CD14-positive monocyte (primary cell): Measurements from ENCODE around the gene SS18L1. TPM values are rescaled to one million over a fixed set of nuclear protein-coding genes. Genes with fewer than 3 reads are reported as not detected.

ENCODE experiments used
- DNase-seq, 3 donors: peaks; one replicate each; pipeline ENCODE4 v3.0.0-alpha.2; 2011 to 2022
- H2AFZ ChIP-seq: 2 replicates; pipeline ENCODE4 v1.6.0; 2012; ENCODE audit warnings: mild to moderate bottlenecking, low read depth, low read length, inconsistent platforms; ENCODE audit not compliant: insufficient read depth, poor library complexity, severe bottlenecking
- H3K27ac ChIP-seq, 2 donors: 1 replicate in 1 of 2; 2 replicates in 1 of 2; pipeline ENCODE4 v1.5.1; 2012 to 2013; ENCODE audit warnings: low read length in 2 of 2, control low read depth in 1 of 2, inconsistent platforms in 1 of 2, low read depth in 1 of 2, mild to moderate bottlenecking in 1 of 2
- H3K27me3 ChIP-seq, 2 donors: one replicate each; pipeline versions ENCODE4 v1.6.0 to v1.6.1; 2011 to 2013; ENCODE audit warnings: low read length in 2 of 2; ENCODE audit not compliant: control insufficient read depth in 2 of 2, insufficient read depth in 2 of 2
- H3K36me3 ChIP-seq, 2 donors: replicated peaks in 1 of 2; 1 replicate in 1 of 2; 2 replicates in 1 of 2; pipeline versions ENCODE4 v1.5.1 to v1.6.1; 2012 to 2013; ENCODE audit warnings: low read length in 2 of 2, control low read depth in 1 of 2, inconsistent platforms in 1 of 2, mild to moderate bottlenecking in 1 of 2; ENCODE audit not compliant: insufficient read depth in 2 of 2, control insufficient read depth in 1 of 2
- H3K4me1 ChIP-seq, 2 donors: 1 replicate in 1 of 2; 2 replicates in 1 of 2; pipeline versions ENCODE4 v1.5.1 to v1.6.1; 2012 to 2013; ENCODE audit warnings: low read length in 2 of 2, control low read depth in 1 of 2, inconsistent platforms in 1 of 2, mild to moderate bottlenecking in 1 of 2, moderate library complexity in 1 of 2; ENCODE audit not compliant: insufficient read depth in 2 of 2, control insufficient read depth in 1 of 2
- H3K4me2 ChIP-seq: replicated peaks from 2 replicates; pipeline ENCODE3; 2012; ENCODE audit warnings: low read length, moderate library complexity, mild to moderate bottlenecking; ENCODE audit not compliant: poor library complexity, severe bottlenecking; ENCODE audit errors: extremely low read depth
- H3K4me3 ChIP-seq, 3 experiments: fragments of 200-600 bp in 1 of 3; sonication (generic) in 1 of 3; replicated peaks in 1 of 3; 1 replicate in 2 of 3; 2 replicates in 1 of 3; pipeline ENCODE4 v1.5.1; 2011 to 2013; ENCODE audit warnings: low read length in 3 of 3, mild to moderate bottlenecking in 3 of 3, control low read depth in 2 of 3, low read depth in 2 of 3, inconsistent platforms in 1 of 3, moderate library complexity in 1 of 3
- H3K79me2 ChIP-seq: 2 replicates; pipeline ENCODE4 v1.6.0; 2012; ENCODE audit warnings: mild to moderate bottlenecking, control low read depth, inconsistent platforms, low read length, moderate library complexity; ENCODE audit not compliant: insufficient read depth
- H3K9ac ChIP-seq: 2 replicates; pipeline ENCODE4 v1.6.0; 2017; ENCODE audit warnings: low read length, mild to moderate bottlenecking; ENCODE audit not compliant: insufficient read depth, poor library complexity, severe bottlenecking
- H3K9me3 ChIP-seq, 2 donors: replicated peaks in 1 of 2; 1 replicate in 1 of 2; 2 replicates in 1 of 2; pipeline versions ENCODE4 v1.5.1 to v1.6.1; 2012 to 2013; ENCODE audit warnings: low read length in 2 of 2, control low read depth in 1 of 2; ENCODE audit not compliant: control insufficient read depth in 1 of 2, insufficient read depth in 1 of 2
- H4K20me1 ChIP-seq: 2 replicates; pipeline ENCODE4 v1.6.0; 2012; ENCODE audit warnings: mild to moderate bottlenecking, low read length, control low read depth, moderate library complexity; ENCODE audit not compliant: insufficient read depth
- H3K27ac Mint-ChIP-seq, 7 donors: one replicate each; pipeline ENCODE4 v1.8.0; 2020; ENCODE audit warnings: mild to moderate bottlenecking in 7 of 7, mixed read lengths in 7 of 7, moderate library complexity in 6 of 7, inconsistent platforms in 2 of 7
- H3K27me3 Mint-ChIP-seq, 3 donors: one replicate each; pipeline ENCODE4 v1.8.0; 2021 to 2022; ENCODE audit warnings: low read depth in 3 of 3, mild to moderate bottlenecking in 3 of 3, mixed read lengths in 3 of 3, moderate library complexity in 3 of 3, inconsistent platforms in 1 of 3
- H3K36me3 Mint-ChIP-seq, 2 donors: one replicate each; pipeline ENCODE4 v1.8.0; 2020; ENCODE audit warnings: mixed read lengths in 2 of 2, inconsistent platforms in 1 of 2, mild to moderate bottlenecking in 1 of 2
- H3K4me1 Mint-ChIP-seq: one replicate; pipeline ENCODE4 v1.8.0; 2020; ENCODE audit warnings: mild to moderate bottlenecking, mixed read lengths
- H3K4me3 Mint-ChIP-seq, 2 donors: one replicate each; pipeline ENCODE4 v1.8.0; 2020; ENCODE audit warnings: mild to moderate bottlenecking in 2 of 2, mixed read lengths in 2 of 2, moderate library complexity in 1 of 2
- H3K9me3 Mint-ChIP-seq, 7 donors: one replicate each; pipeline ENCODE4 v1.8.0; 2020 to 2022; ENCODE audit warnings: mixed read lengths in 7 of 7, mild to moderate bottlenecking in 6 of 7, moderate library complexity in 6 of 7, inconsistent platforms in 2 of 7
- CTCF ChIP-seq: fragments of 200-600 bp; IDR thresholded peaks from one replicate; pipeline ENCODE4 v1.8.0; 2022; ENCODE audit warnings: antibody characterized with exemption, mild to moderate bottlenecking
- WGBS: methylation state at CpG from one replicate; pipeline ENCODE4 v1.1.5; 2013; ENCODE audit warnings: missing lambda C conversion rate; ENCODE audit not compliant: insufficient coverage; 5-methylcytosine and 5-hydroxymethylcytosine counted together
- intact Hi-C, 2 donors: fragments of 100-400 bp; cut with micrococcal nuclease; formaldehyde crosslinking; loops; one replicate each; pipeline versions ENCODE4 v1.15.0 to v1.15.1; 2023
- polyA plus RNA-seq, 3 donors: library from polyadenylated mRNA; depleted of rRNA in 1 of 3; unstranded in 2 of 3; stranded (reverse) in 1 of 3; fragments of 300-500 nt in 2 of 3; fragments of >200 nt in 1 of 3; fragmentation: Illumina TruSeq in 2 of 3; gene quantifications; 1 replicate in 2 of 3; 2 replicates in 1 of 3; pipeline ENCODE4 v1.2.3, GENCODE V29; 2012 to 2021

Gene SS18L1
- polyA plus RNA-seq, 3 donors = 0.75 to 16.5 (median 1.1) TPM

- WGBS = 95% methylated on average over 6 of the region's 6 CpGs
- Histone ChIP-seq H3K4me1 (peaks cover 22 to 34% of the 10 kb centered on the region in 2 donors), H3K79me2 (peaks cover 47% of the 10 kb centered on the region), H3K36me3 (peaks cover 82 to 90% of the 10 kb centered on the region in 2 donors), H3K27me3 (no peaks in the 10 kb centered on the region), H3K9me3 (no peaks in the 10 kb centered on the region), H2AFZ (no peak overlapping the region), H3K9ac (no peak overlapping the region), H3K4me2 (no peak overlapping the region), H3K27ac (no peak overlapping the region), H3K4me3 (no peak overlapping the region), H4K20me1 (peaks cover 80% of the 10 kb centered on the region)
- Mint-ChIP-seq H3K36me3 (peaks cover 83 to 88% of the 10 kb centered on the region in 2 donors), H3K27ac (peak overlapping the region in 1 of 7 donors; percentile 36), H3K4me3 (no peak overlapping the region), H3K9me3 (no peaks in the 10 kb centered on the region), H3K4me1 (peaks cover 45% of the 10 kb centered on the region), H3K27me3 (no peaks in the 10 kb centered on the region)
- DNase-seq = no peak
- no peak for TF ChIP-seq CTCF
- intact Hi-C loops = loop anchor here in 1 of 2 donors (10.0 kb wide), 1 partner anchor 177 kb away; the partner anchor contains the start of gene ADRM1
Observed at GRCh38 chr20:62127799-62128198, 15.8 kb upstream of the SS18L1 start.

- H3K27me3 Mint-ChIP-seq = no peaks in the 10 kb centered on the region
- H3K4me3 Mint-ChIP-seq = no peak overlapping the region
- WGBS = 100% methylated on average over 2 of the region's 6 CpGs
- intact Hi-C loops = loop anchor here in 1 of 2 donors (10.0 kb wide), 1 partner anchor 176 kb away; the partner anchor contains the start of gene ADRM1
- Histone ChIP-seq H3K27ac (no peak overlapping the region), H3K9me3 (no peaks in the 10 kb centered on the region), H4K20me1 (peaks cover 82% of the 10 kb centered on the region), H3K9ac (no peak overlapping the region), H3K27me3 (no peaks in the 10 kb centered on the region), H3K4me2 (no peak overlapping the region), H2AFZ (no peak overlapping the region), H3K4me1 (peaks cover 23 to 34% of the 10 kb centered on the region in 2 donors), H3K4me3 (no peak overlapping the region), H3K79me2 (peaks cover 43% of the 10 kb centered on the region), H3K36me3 (peaks cover 87 to 97% of the 10 kb centered on the region in 2 donors)
- peaks cover 48% of the 10 kb centered on the region for H3K4me1 Mint-ChIP-seq
- peak overlapping the region in 1 of 7 donors; percentile 2 for H3K27ac Mint-ChIP-seq
- no peak for DNase-seq
- H3K36me3 Mint-ChIP-seq = peaks cover 87 to 95% of the 10 kb centered on the region in 2 donors
- H3K9me3 Mint-ChIP-seq = no peaks in the 10 kb centered on the region
- TF ChIP-seq CTCF = no peak
Observed at GRCh38 chr20:62128502-62128901, 15.1 kb upstream of the SS18L1 start.
